GM12878 (cell line): ENCODE measurements around the gene LRP2BP. TPM values are rescaled to one million over a fixed set of nuclear protein-coding genes. Genes with fewer than 3 reads are reported as not detected.

Source experiments
- ATAC-seq: fragments of 200-7000 bp; cut with Tn5 transposase; 3 replicates; pipeline ENCODE4 v1.9.1; 2020; ENCODE audit warnings: mild to moderate bottlenecking, moderate library complexity
- BruUV-seq: library from RNA; stranded (reverse); fragments of 400-500 nt; replicated peaks from 2 replicates; lab custom pipeline; 2021; lab: Mats Ljungman, UMichigan
- CTCF ChIA-PET: fragments of 300-600 bp; sonication (Branson Sonifier 250); formaldehyde crosslinking; extraction: SDS; loops from one replicate; lab custom pipeline; 2021; ENCODE audit warnings: inconsistent platforms; lab: Yijun Ruan, JAX
- POLR2A ChIA-PET: fragments of 350-600 bp; formaldehyde crosslinking; extraction: SDS; loops from one replicate; lab custom pipeline; 2021; ENCODE audit warnings: inconsistent platforms; lab: Charles Lee
- RAD21 ChIA-PET: fragments of 300-600 bp; sonication (Branson Sonifier 250); formaldehyde crosslinking; loops from one replicate; lab custom pipeline; 2023; ENCODE audit warnings: antibody characterized with exemption; ENCODE audit not compliant: unreplicated experiment; lab: Charles Lee
- SMC1A ChIA-PET: fragments of 300-600 bp; sonication (Branson Sonifier 250); formaldehyde crosslinking; loops from one replicate; lab custom pipeline; 2023; ENCODE audit not compliant: unreplicated experiment, uncharacterized antibody; lab: Charles Lee
- DNase-seq: peaks from one replicate; pipeline ENCODE4 v3.0.0-alpha.2; 2011; ENCODE audit warnings: low read depth, low spot score
- FAIRE-seq: peaks from 3 replicates; lab custom pipeline; 2011; peaks lifted over from hg19 to GRCh38; lab: Jason Lieb, UNC
- H2AFZ ChIP-seq: 2 replicates; pipeline ENCODE4 v1.6.0; 2011; ENCODE audit warnings: low read depth, low read length, control low read depth; ENCODE audit not compliant: control insufficient read depth
- H3K27ac ChIP-seq: 2 replicates; pipeline ENCODE4 v1.5.1; 2011; ENCODE audit warnings: control low read depth; ENCODE audit not compliant: control insufficient read depth, insufficient read depth
- H3K27me3 ChIP-seq, 2 experiments: replicated peaks in 1 of 2; 2 replicates each; pipeline versions ENCODE4 v1.6.0 to v1.6.1; 2011; ENCODE audit warnings: low read length in 1 of 2; ENCODE audit not compliant: control insufficient read depth in 2 of 2, insufficient read depth in 2 of 2
- H3K36me3 ChIP-seq, 2 experiments: 2 replicates each; pipeline ENCODE4 v1.5.1; 2011; ENCODE audit warnings: low read length in 1 of 2; ENCODE audit not compliant: control insufficient read depth in 2 of 2, insufficient read depth in 2 of 2
- H3K4me1 ChIP-seq: 2 replicates; pipeline ENCODE4 v1.6.1; 2011; ENCODE audit warnings: mild to moderate bottlenecking, low read length, moderate library complexity, mixed read lengths; ENCODE audit not compliant: control insufficient read depth, insufficient read depth
- H3K4me2 ChIP-seq: 2 replicates; pipeline ENCODE4 v1.6.0; 2011; ENCODE audit warnings: control low read depth; ENCODE audit not compliant: control insufficient read depth, insufficient read depth
- H3K4me3 ChIP-seq: fragments of 200-600 bp; sonication (generic); 2 replicates; pipeline ENCODE4 v1.5.1; 2016
- H3K79me2 ChIP-seq: 2 replicates; pipeline ENCODE4 v1.6.0; 2011; ENCODE audit warnings: low read length; ENCODE audit not compliant: control insufficient read depth, insufficient read depth
- H3K9ac ChIP-seq: 2 replicates; pipeline ENCODE4 v1.8.0; 2011; ENCODE audit warnings: low read length, control low read depth, mixed read lengths; ENCODE audit not compliant: control insufficient read depth, insufficient read depth
- H3K9me3 ChIP-seq: replicated peaks from 3 replicates; pipeline ENCODE4 v1.5.1; 2011; ENCODE audit warnings: mild to moderate bottlenecking, low read length; ENCODE audit not compliant: control insufficient read depth, insufficient read depth
- H4K20me1 ChIP-seq: 2 replicates; pipeline ENCODE4 v1.6.0; 2011; ENCODE audit not compliant: control insufficient read depth, insufficient read depth
- ATF2 ChIP-seq: IDR thresholded peaks from 2 replicates; pipeline ENCODE4 v1.6.1; 2012; ENCODE audit warnings: low read length, inconsistent platforms
- BCL11A ChIP-seq: IDR thresholded peaks from 2 replicates; pipeline ENCODE4 v1.6.1; 2011; ENCODE audit warnings: low read depth, low read length
- BHLHE40 ChIP-seq, 2 experiments: fragments of 450-650 bp in 1 of 2; IDR thresholded peaks; 2 replicates each; pipeline ENCODE4 v1.6.1; 2011 to 2017; ENCODE audit warnings: low read depth in 2 of 2, borderline replicate concordance in 1 of 2, improper control_type of control experiment in 1 of 2, low read length in 1 of 2, mild to moderate bottlenecking in 1 of 2
- CBX3 ChIP-seq: fragments of 200-600 bp; sonication (generic); IDR thresholded peaks from 2 replicates; pipeline ENCODE4 v1.6.1; 2016; ENCODE audit warnings: low read depth, borderline replicate concordance
- CHD4 ChIP-seq: fragments of 200-600 bp; sonication (generic); IDR thresholded peaks from 2 replicates; pipeline ENCODE4 v1.6.1; 2016; ENCODE audit warnings: mild to moderate bottlenecking
- CREB1 ChIP-seq: IDR thresholded peaks from 2 replicates; pipeline ENCODE4 v1.6.1; 2012; ENCODE audit warnings: low read depth, mild to moderate bottlenecking, inconsistent platforms
- CREM ChIP-seq: IDR thresholded peaks from 2 replicates; pipeline ENCODE4 v1.6.1; 2014; ENCODE audit warnings: antibody characterized with exemption, low read depth
- EGR1 ChIP-seq, 2 experiments: IDR thresholded peaks; 1 replicate in 1 of 2; 2 replicates in 1 of 2; pipeline ENCODE4 v1.6.1; 2011 to 2012; ENCODE audit warnings: low read depth in 2 of 2, low read length in 2 of 2, borderline replicate concordance in 1 of 2, mild to moderate bottlenecking in 1 of 2, moderate library complexity in 1 of 2
- KLF5 ChIP-seq: fragments of 450-650 bp; IDR thresholded peaks from 2 replicates; pipeline ENCODE4 v1.6.1; 2014; ENCODE audit warnings: mild to moderate bottlenecking; ENCODE audit not compliant: partially characterized antibody
- MEF2B ChIP-seq: fragments of 450-650 bp; IDR thresholded peaks from 2 replicates; pipeline ENCODE4 v1.6.1; 2018; ENCODE audit warnings: mild to moderate bottlenecking, moderate library complexity; ENCODE audit not compliant: partially characterized antibody, poor library complexity, severe bottlenecking
- MYC ChIP-seq: IDR thresholded peaks from 2 replicates; pipeline ENCODE4 v1.6.1; 2011; ENCODE audit warnings: mild to moderate bottlenecking, low read length, moderate library complexity, inconsistent platforms; ENCODE audit not compliant: insufficient read depth, insufficient replicate concordance, insufficient read length, severe bottlenecking
- NFIC ChIP-seq: IDR thresholded peaks from 2 replicates; pipeline ENCODE4 v1.6.1; 2012; ENCODE audit warnings: low read depth, mild to moderate bottlenecking, inconsistent platforms, low read length, moderate library complexity
- PAX5 ChIP-seq: IDR thresholded peaks from 2 replicates; pipeline ENCODE4 v1.6.1; 2011; ENCODE audit warnings: low read depth, low read length, borderline replicate concordance
- POU2F2 ChIP-seq: IDR thresholded peaks from 3 replicates; pipeline ENCODE4 v1.6.1; 2011; ENCODE audit warnings: low read depth, mild to moderate bottlenecking, low read length, borderline replicate concordance
- RUNX3 ChIP-seq: IDR thresholded peaks from 2 replicates; pipeline ENCODE4 v1.6.1; 2012; ENCODE audit warnings: low read length, inconsistent platforms
- SMARCA5 ChIP-seq: fragments of 450-650 bp; IDR thresholded peaks from 2 replicates; pipeline ENCODE4 v1.6.1; 2017; ENCODE audit warnings: mild to moderate bottlenecking
- TAF1 ChIP-seq: IDR thresholded peaks from 2 replicates; pipeline ENCODE4 v1.6.1; 2011; ENCODE audit warnings: mild to moderate bottlenecking, low read depth, low read length, borderline replicate concordance
- TBL1XR1 ChIP-seq: IDR thresholded peaks from 2 replicates; pipeline ENCODE4 v1.6.1; 2012; ENCODE audit warnings: low read depth, low read length, improper control_type of control experiment
- TCF12 ChIP-seq: IDR thresholded peaks from 2 replicates; pipeline ENCODE4 v1.6.1; 2011; ENCODE audit warnings: low read depth, mild to moderate bottlenecking, low read length
- TCF7 ChIP-seq: IDR thresholded peaks from 2 replicates; pipeline ENCODE4 v1.6.1; 2014; ENCODE audit warnings: antibody characterized with exemption, borderline replicate concordance
- YY1 ChIP-seq: IDR thresholded peaks from 2 replicates; pipeline ENCODE4 v1.6.1; 2011; ENCODE audit warnings: low read depth, mild to moderate bottlenecking, low read length
- whole genome bisulfite sequencing: methylation state at CpG from one replicate; pipeline ENCODE4 v1.1.6; 2016; ENCODE audit warnings: low lambda C conversion rate; ENCODE audit not compliant: insufficient replicate concordance, insufficient coverage; ENCODE audit errors: missing lambda C conversion rate; 5-methylcytosine and 5-hydroxymethylcytosine counted together
- in situ Hi-C: fragments of 300-500 bp; cut with MboI; formaldehyde crosslinking; loops from 9 replicates; pipeline ENCODE4 v1.14.3; 2018; ENCODE audit warnings: mixed read lengths
- intact Hi-C: fragments of 100-400 bp; cut with micrococcal nuclease; formaldehyde crosslinking; loops from one replicate; pipeline ENCODE4 v1.14.2; 2022; ENCODE audit not compliant: unreplicated experiment
- polyA plus RNA-seq, 11 experiments: library from polyadenylated mRNA; depleted of rRNA in 4 of 11; unstranded in 6 of 11; stranded (reverse) in 5 of 11; fragments of >200 nt; fragmentation: Nextera tagmentation in 4 of 11; fragmentation: Illumina TruSeq in 1 of 11; extraction: Ambion mirVana in 4 of 11; extraction: Trizol in 1 of 11; gene quantifications; 1 replicate in 1 of 11; 2 replicates in 10 of 11; pipeline versions ENCODE4 v1.2.1 to v1.2.3, GENCODE V29; 2011 to 2016; ENCODE audit warnings: inconsistent platforms in 2 of 11, missing spikeins in 2 of 11, low read depth in 1 of 11
- total RNA-seq, 4 experiments: library from RNA; depleted of rRNA in 3 of 4; stranded (reverse); fragments of >200 nt in 3 of 4; fragmentation: Illumina TruSeq in 1 of 4; extraction: Trizol in 1 of 4; gene quantifications; 2 replicates each; pipeline versions ENCODE4 v1.2.1 to v1.2.3, GENCODE V29; 2013 to 2021

LRP2BP gene
- total and polyA plus RNA-seq, 10 of the 15 experiments (the other 5 are each of a cell fraction or from before 2014, with no cell fraction given) = 0.27 to 5.2 (median 1.0) TPM

- Histone ChIP-seq H3K27ac (peak overlapping the region; percentile 89), H3K9me3 (peaks cover 9% of the 10 kb centered on the region; the same call in 2 of the 3 replicates), H2AFZ (no peak overlapping the region), H4K20me1 (no peaks in the 10 kb centered on the region), H3K27me3 (no peaks in the 10 kb centered on the region), H3K4me1 (peaks cover 56% of the 10 kb centered on the region), H3K4me3 (no peak overlapping the region), H3K9ac (peak overlapping the region; percentile 18), H3K79me2 (peaks cover 17% of the 10 kb centered on the region), H3K36me3 (peaks cover 3 to 18% of the 10 kb centered on the region in 2 experiments; a peak in 3 of 4 replicates), H3K4me2 (peak overlapping the region; percentile 31)
- in situ Hi-C loops (no loop called here), intact Hi-C loops (loop anchor here (1.0 kb wide), 1 partner anchor 26 kb away; no protein-coding TSS in a partner anchor)
- ChIA-PET CTCF (interaction anchor here (0.7 to 2.2 kb wide), 6 partner anchors 8 to 91 kb away, joined by 3 to 10 read pairs (median 3); no protein-coding TSS in a partner anchor), RAD21 (interaction anchor here (0.8 to 2.4 kb wide), 9 partner anchors 8 to 120 kb away, joined by 3 to 6 read pairs (median 4); partner anchors contain the start of gene ANKRD37), SMC1A (interaction anchor here (0.7 to 10.4 kb wide), 8 partner anchors 9 to 293 kb away, joined by 3 to 132 read pairs (median 3); no protein-coding TSS in a partner anchor), POLR2A (interaction anchor here (1.5 to 2.3 kb wide), 4 partner anchors 8 to 25 kb away, joined by 6 to 13 read pairs (median 8); no protein-coding TSS in a partner anchor)
- BruUV-seq = no TSS peak
- peak; percentile 54 for FAIRE-seq
- peak; percentile 79 for DNase-seq
- peak; percentile 94 for ATAC-seq
- WGBS = 3% methylated on average over 3 of the region's 3 CpGs
- peak; percentile 91 for TF ChIP-seq RUNX3
- TF ChIP-seq BCL11A = peak; percentile 67
- peak; percentile 52 to 61; a peak in 2 of 4 replicates for TF ChIP-seq BHLHE40 (IDR thresholded peaks at IDR 0.05; ENCODE audit: borderline replicate concordance in 1 of 2, low read depth in 2 of 2, low read length in 1 of 2)
- TF ChIP-seq CREM = peak; percentile 43; the same call in 1 of the 2 replicates
- 0 out of 2 replicates have a peak, but pooled peaks have one; percentile 18 for TF ChIP-seq CREB1
- TF ChIP-seq TBL1XR1 = 0 out of 2 replicates have a peak, but pooled peaks have one; percentile 15
- TF ChIP-seq CBX3 = no peak
- TF ChIP-seq KLF5 = no peak
- peak; percentile 68; the same call in 1 of the 2 replicates for TF ChIP-seq TCF12
- no peak for TF ChIP-seq CHD4
- peak; percentile 29; the same call in 1 of the 2 replicates for TF ChIP-seq PAX5
- peak; percentile 50 for TF ChIP-seq MEF2B
- TF ChIP-seq POU2F2 = peak; percentile 10; the same call in 1 of the 3 replicates
- no peak for TF ChIP-seq SMARCA5
- peak; percentile 98 for TF ChIP-seq TCF7
- TF ChIP-seq TAF1 = 0 out of 2 replicates have a peak, but pooled peaks have one; percentile 16
- TF ChIP-seq YY1 = peak; percentile 35; the same call in 1 of the 2 replicates
- peak; percentile 74 for TF ChIP-seq ATF2
- no peak for TF ChIP-seq EGR1 (IDR thresholded peaks at IDR 0.05; ENCODE audit: borderline replicate concordance in 1 of 2, low read depth in 2 of 2, low read length in 2 of 2)
- TF ChIP-seq MYC = no peak
- TF ChIP-seq NFIC = peak; percentile 83
These were observed 62.9 kb downstream of the LRP2BP start for GRCh38 chr4:185332575-185333464.
